HG03378 (cell line): ENCODE results near the gene SYT17.

Experiments used
- ATAC-seq: cut with Tn5 transposase; IDR thresholded peaks from one replicate; pipeline ENCODE4 v1.9.1; 2021; ENCODE audit warnings: mild to moderate bottlenecking, moderate library complexity; ENCODE audit not compliant: unreplicated experiment

Gene SYT17

GRCh38 chr16:19289811-19290485 lies 121.9 kb downstream of the SYT17 start:
- no peak for ATAC-seq

- ATAC-seq, result no peak
Observed at GRCh38 chr16:19290860-19291259, 122.8 kb downstream of the SYT17 start.

- ATAC-seq, result no peak
Observed at GRCh38 chr16:19291475-19291874, 123.4 kb downstream of the SYT17 start.

- ATAC-seq, result no peak
Observed at GRCh38 chr16:19292186-19292585, 124.1 kb downstream of the SYT17 start.

GRCh38 chr16:19294156-19294649 lies 126.2 kb downstream of the SYT17 start:
- peak; percentile 88 for ATAC-seq

- ATAC-seq, result no peak
Observed at GRCh38 chr16:19295393-19295792, 127.4 kb downstream of the SYT17 start.

- no peak for ATAC-seq
Observed at GRCh38 chr16:19297454-19297853, 129.4 kb downstream of the SYT17 start.

GRCh38 chr16:19299565-19299964 lies 131.5 kb downstream of the SYT17 start:
- ATAC-seq, result no peak

- ATAC-seq, result no peak
Observed at GRCh38 chr16:19301931-19302330, 133.9 kb downstream of the SYT17 start.

GRCh38 chr16:19304750-19305149 lies 136.7 kb downstream of the SYT17 start:
- no peak for ATAC-seq

GRCh38 chr16:19305443-19305842 lies 137.4 kb downstream of the SYT17 start:
- no peak for ATAC-seq

GRCh38 chr16:19307587-19308241 lies 139.7 kb downstream of the SYT17 start:
- ATAC-seq, result no peak

- ATAC-seq, result no peak
Observed at GRCh38 chr16:19308392-19308791, 140.4 kb downstream of the SYT17 start.

- no peak for ATAC-seq
Observed at GRCh38 chr16:19309178-19309577, 141.1 kb downstream of the SYT17 start.

- no peak for ATAC-seq
Observed at GRCh38 chr16:19314718-19315425, 146.8 kb downstream of the SYT17 start.

- ATAC-seq, result no peak
Observed at GRCh38 chr16:19315889-19316433, 147.9 kb downstream of the SYT17 start.

- no peak for ATAC-seq
Observed at GRCh38 chr16:19316846-19317245, 148.8 kb downstream of the SYT17 start.
